ENCODE data around the gene LRMDA. TPM values are rescaled to one million over a fixed set of nuclear protein-coding genes. Genes with fewer than 3 reads are reported as not detected.
A peak's percentile ranks its signal among the peaks of the same experiment; 100 is the strongest.

The LRMDA gene
- total and polyA plus RNA-seq, 2 of the 13 experiments (the other 11 are each of a cell fraction or from before 2014, with no cell fraction given): 13.4 to 22.0 TPM

- H3K79me2 ChIP-seq (ENCODE audit: insufficient read depth, low read length): no peaks in the 10 kb centered on the region
- no peak overlapping the region for H3K9ac ChIP-seq (ENCODE audit: insufficient read depth, low read depth, low read length)
- POLR2A ChIA-PET: interaction anchor here (1.3 to 1.7 kb wide), 2 partner anchors 69 to 71 kb away, joined by 3 to 6 read pairs; no protein-coding TSS in a partner anchor
- H3K4me1 ChIP-seq (ENCODE audit: insufficient read depth, low read length): peaks cover 37% of the 10 kb centered on the region
- 66% methylated on average over 2 of the region's 2 CpGs for WGBS (ENCODE audit: low lambda C conversion rate)
- no TSS peak for BruUV-seq (replicated peaks)
- ATAC-seq: peak; percentile 44; the same call in 2 of the 3 replicates
- intact Hi-C loops (cut with micrococcal nuclease; ENCODE audit: unreplicated experiment): no loop called here
- no peak overlapping the region for H3K4me2 ChIP-seq (ENCODE audit: low read depth, low read length)
- no peak overlapping the region for H2AFZ ChIP-seq (ENCODE audit: low read length)
- in situ Hi-C loops (cut with HindIII; ENCODE audit: extremely low pct_ligation_motif_present, low pct_unique_long_range_greater_than_20kb): no loop called here
- H3K36me3 ChIP-seq (replicated peaks in 1 of 2; ENCODE audit: control insufficient read depth in 1 of 2, insufficient read depth in 2 of 2, low read length in 2 of 2): no peaks in the 10 kb centered on the region
- no peaks in the 10 kb centered on the region for H3K27me3 ChIP-seq (ENCODE audit: control insufficient read depth in 1 of 2, insufficient read depth in 2 of 2, low read length in 2 of 2)
- FAIRE-seq: no peak
- H3K9me3 ChIP-seq (ENCODE audit: low read length): no peaks in the 10 kb centered on the region
- CTCF ChIA-PET (ENCODE audit: low intra/inter-chr PET ratio, low total read pairs): no interaction called here
- no peak overlapping the region for H3K4me3 ChIP-seq (replicated peaks in 1 of 3; ENCODE audit: insufficient read depth in 1 of 3, low read depth in 2 of 3, low read length in 3 of 3)
- no peak for DNase-seq (ENCODE audit: low spot score)
- H3K27ac ChIP-seq (ENCODE audit: extremely low read length, insufficient read depth, low read length): no peak overlapping the region
- H4K20me1 ChIP-seq (ENCODE audit: insufficient read depth, low read length): no peaks in the 10 kb centered on the region
- TF ChIP-seq GMEB2 (CRISPR knock-in tag; IDR thresholded peaks at IDR 0.05; ENCODE audit: low read depth) (no peak), SP2 (CRISPR knock-in tag; IDR thresholded peaks at IDR 0.05) (no peak), SMARCC2 (IDR thresholded peaks at IDR 0.05) (no peak), POGZ (CRISPR knock-in tag; IDR thresholded peaks at IDR 0.05) (no peak), HOXD1 (CRISPR knock-in tag; IDR thresholded peaks at IDR 0.05) (no peak), PTBP1 (IDR thresholded peaks at IDR 0.05; ENCODE audit: low read depth, low read length, poor library complexity, severe bottlenecking) (no peak), KMT2B (CRISPR knock-in tag; IDR thresholded peaks at IDR 0.05) (no peak), ZNF614 (CRISPR knock-in tag; IDR thresholded peaks at IDR 0.05; ENCODE audit: borderline replicate concordance) (no peak), ZNF775 (CRISPR knock-in tag; IDR thresholded peaks at IDR 0.05; ENCODE audit: borderline replicate concordance) (no peak), KLF12 (CRISPR knock-in tag; IDR thresholded peaks at IDR 0.05; ENCODE audit: borderline replicate concordance) (no peak), ARHGAP35 (CRISPR knock-in tag; IDR thresholded peaks at IDR 0.05; ENCODE audit: borderline replicate concordance) (no peak), SRSF9 (IDR thresholded peaks at IDR 0.05; ENCODE audit: borderline replicate concordance, insufficient read depth, low read depth, low read length, poor library complexity, severe bottlenecking) (no peak), ZNF605 (CRISPR knock-in tag; IDR thresholded peaks at IDR 0.05) (no peak), ZNF33B (CRISPR knock-in tag; IDR thresholded peaks at IDR 0.05) (no peak), PHB2 (IDR thresholded peaks at IDR 0.05; ENCODE audit: partially characterized antibody) (no peak), CREB1 (IDR thresholded peaks at IDR 0.05) (no peak), CREB1 (CRISPR knock-in tag; IDR thresholded peaks at IDR 0.05) (peak; percentile 31; the same call in 1 of the 2 replicates), POLR2G (IDR thresholded peaks at IDR 0.05; ENCODE audit: low read depth, low read length) (no peak), HNRNPUL1 (IDR thresholded peaks at IDR 0.05; ENCODE audit: low read depth, low read length) (no peak), RBM39 (IDR thresholded peaks at IDR 0.05; ENCODE audit: low read depth, low read length, poor library complexity, severe bottlenecking) (no peak), PCBP2 (optimal IDR thresholded peaks at IDR 0.05; ENCODE audit: low read depth, low read length, poor library complexity, severe bottlenecking) (no peak), SETDB1 (CRISPR knock-in tag; IDR thresholded peaks at IDR 0.05; ENCODE audit: borderline replicate concordance) (no peak), RELA (CRISPR knock-in tag; IDR thresholded peaks at IDR 0.05) (no peak)
- TF ChIP-seq, protein P1, sequence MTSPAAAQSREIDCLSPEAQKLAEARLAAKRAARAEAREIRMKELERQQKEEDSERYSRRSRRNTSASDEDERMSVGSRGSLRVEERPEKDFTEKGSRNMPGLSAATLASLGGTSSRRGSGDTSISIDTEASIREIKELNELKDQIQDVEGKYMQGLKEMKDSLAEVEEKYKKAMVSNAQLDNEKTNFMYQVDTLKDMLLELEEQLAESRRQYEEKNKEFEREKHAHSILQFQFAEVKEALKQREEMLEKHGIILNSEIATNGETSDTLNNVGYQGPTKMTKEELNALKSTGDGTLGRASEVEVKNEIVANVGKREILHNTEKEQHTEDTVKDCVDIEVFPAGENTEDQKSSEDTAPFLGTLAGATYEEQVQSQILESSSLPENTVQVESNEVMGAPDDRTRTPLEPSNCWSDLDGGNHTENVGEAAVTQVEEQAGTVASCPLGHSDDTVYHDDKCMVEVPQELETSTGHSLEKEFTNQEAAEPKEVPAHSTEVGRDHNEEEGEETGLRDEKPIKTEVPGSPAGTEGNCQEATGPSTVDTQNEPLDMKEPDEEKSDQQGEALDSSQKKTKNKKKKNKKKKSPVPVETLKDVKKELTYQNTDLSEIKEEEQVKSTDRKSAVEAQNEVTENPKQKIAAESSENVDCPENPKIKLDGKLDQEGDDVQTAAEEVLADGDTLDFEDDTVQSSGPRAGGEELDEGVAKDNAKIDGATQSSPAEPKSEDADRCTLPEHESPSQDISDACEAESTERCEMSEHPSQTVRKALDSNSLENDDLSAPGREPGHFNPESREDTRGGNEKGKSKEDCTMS (CRISPR knock-in tag; conservative IDR thresholded peaks at IDR 0.05): no peak
These were observed 525.2 kb downstream of the LRMDA start for GRCh38 chr10:75956624-75957023.

Measured in HepG2 (cell line).